A172 (cell line): ENCODE measurements around the gene ELAVL3. TPM values are rescaled to one million over a fixed set of nuclear protein-coding genes. Genes with fewer than 3 reads are reported as not detected.
"Not testable (repeated sequence)": the region's sequence is repeated elsewhere in the genome, so short reads cannot be mapped to it uniquely, and the experiment has no call there.

Experiments
- DNase-seq: peaks from one replicate; pipeline ENCODE4 v3.0.0-alpha.2; 2015; ENCODE audit warnings: low spot score
- total RNA-seq: library from RNA; depleted of rRNA; stranded (reverse); fragments of >200 nt; shearing (Covaris generic); gene quantifications from 2 replicates; pipeline ENCODE4 v1.2.3, GENCODE V29; 2014

Gene ELAVL3
- total RNA-seq, 1 experiment from 2014 or later, result not detected

GRCh38 chr19:11486661-11487503 is 6.0 kb upstream of the ELAVL3 start:
- no peak for DNase-seq

- DNase-seq, result no peak
These were observed 4.5 kb upstream of the ELAVL3 start for GRCh38 chr19:11485245-11485837.

GRCh38 chr19:11483366-11484111 is 2.7 kb upstream of the ELAVL3 start:
- no peak for DNase-seq

GRCh38 chr19:11482384-11483050 is 1.7 kb upstream of the ELAVL3 start:
- peak; percentile 76 for DNase-seq

DNA sequence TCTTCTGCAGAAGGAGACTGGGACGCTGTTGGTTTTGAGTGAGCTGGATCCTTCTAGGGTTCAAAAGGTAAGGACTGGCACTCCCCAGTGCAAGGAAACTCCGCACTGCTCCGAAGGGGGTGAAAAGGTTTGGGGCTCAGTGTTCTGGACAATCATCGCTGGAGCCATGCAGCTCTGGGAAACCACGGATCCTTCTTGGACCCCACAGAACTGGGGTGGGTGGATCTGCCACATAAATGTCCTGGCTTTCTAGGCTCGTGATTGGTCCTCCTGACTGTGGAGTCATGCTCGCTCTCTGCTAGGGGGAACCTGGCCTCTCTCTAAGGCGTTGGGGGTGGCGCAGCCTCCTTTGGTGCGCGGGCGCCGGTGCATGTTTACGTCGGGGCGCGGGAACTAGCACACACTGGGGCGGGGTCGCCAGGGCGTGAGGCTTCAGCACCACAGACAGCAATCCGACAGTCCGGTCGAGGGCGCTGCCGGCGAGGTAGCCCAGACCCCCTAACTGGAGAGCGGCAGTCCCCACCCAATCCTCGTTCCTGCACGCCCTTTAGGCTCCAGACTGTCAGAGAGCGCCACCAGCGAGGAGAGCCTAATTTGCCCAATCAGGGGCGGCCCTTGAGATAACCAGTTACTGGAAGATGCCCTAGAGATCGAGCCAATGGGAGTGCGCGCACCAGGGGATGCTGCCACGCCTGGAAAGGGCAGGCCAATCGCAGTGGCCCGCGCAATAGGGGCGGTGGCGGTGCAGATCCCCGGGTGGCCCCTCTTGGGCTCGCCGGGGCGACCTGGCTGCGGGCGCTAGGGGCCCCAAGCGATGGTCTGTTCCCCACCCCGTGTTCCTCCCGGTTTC is 913 bp upstream of the ELAVL3 start:
- DNase-seq, result peak; percentile 93

DNA sequence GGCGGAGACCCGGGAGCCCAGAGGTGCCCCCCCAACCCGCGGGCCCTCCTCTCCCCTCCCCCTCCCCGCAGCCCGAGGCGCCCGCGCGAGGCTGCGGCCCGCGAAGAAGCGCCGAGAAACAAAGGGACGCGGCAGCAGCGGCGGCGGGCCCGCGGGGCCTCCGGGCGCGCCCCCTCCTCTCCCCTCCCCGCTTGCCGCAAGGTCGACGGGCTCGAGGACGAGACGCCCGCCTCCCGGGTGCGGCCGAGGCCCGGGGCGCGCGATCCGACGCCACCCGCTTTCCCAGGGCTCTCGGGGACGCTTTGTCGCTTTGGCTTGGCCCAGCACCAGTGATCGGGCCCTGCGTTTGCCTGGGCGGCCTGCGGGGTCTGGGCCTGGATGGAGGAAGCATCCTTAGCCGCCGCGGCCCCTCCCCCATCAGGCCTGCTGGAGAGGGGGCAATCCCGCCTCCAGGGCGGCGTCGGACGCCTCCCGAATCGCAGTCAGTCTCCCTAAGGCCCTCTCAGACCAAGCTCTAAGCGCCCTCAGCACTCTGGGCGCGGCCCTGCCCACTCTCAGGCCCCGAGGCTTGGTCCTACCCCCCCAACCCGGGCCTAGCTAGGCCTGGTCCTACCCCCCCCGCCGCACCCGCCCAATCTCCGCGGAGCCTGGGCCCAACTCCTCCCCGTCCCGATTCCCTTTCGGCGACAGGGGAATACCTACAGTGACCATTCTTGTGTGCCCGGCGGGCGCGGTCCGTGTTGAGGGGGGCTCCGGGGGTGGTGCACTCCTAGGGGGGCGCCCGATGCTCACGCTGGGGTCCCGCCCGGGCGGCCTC is 740 bp downstream of the ELAVL3 start:
- DNase-seq, result no peak

DNA sequence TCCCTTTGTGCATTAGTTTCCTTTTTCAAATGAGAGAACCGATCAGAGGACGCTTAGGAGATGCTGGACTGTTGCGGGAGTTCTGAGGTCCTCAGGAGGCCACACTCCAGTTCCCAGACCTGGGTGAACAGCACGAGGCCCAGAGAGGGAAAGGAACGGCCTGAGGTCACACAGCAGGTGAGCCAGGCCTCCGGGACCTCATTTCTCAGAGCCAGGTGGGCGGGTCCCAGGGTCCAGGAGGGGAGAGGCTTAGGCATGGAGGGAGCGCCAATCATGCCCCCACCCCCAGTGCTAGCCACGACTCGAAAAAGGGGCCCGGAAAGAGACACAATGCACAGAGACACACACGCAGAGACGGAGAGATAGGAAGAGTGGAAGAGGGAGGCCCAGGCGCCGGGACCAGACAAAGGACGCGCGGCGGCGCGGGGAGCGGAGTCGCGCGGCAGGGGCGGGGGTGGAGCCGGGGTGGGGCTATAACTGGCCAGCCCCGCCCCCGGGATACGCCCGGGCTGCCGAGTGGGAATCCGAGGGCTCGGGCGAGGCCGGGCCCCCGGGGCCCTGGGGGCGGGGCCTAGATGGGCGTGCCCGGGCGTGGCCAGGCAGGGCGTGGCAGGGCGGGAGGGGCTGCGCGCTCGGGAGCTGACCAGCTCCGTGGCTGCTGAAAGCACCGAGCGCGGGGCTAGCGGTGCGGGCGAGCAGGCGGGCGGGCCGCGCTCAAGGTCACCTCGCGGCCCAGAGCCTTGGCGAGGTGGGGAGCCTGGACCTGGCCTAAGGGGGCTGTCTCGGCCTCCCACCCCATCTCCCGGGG is 1.6 kb downstream of the ELAVL3 start:
- no peak for DNase-seq

DNA sequence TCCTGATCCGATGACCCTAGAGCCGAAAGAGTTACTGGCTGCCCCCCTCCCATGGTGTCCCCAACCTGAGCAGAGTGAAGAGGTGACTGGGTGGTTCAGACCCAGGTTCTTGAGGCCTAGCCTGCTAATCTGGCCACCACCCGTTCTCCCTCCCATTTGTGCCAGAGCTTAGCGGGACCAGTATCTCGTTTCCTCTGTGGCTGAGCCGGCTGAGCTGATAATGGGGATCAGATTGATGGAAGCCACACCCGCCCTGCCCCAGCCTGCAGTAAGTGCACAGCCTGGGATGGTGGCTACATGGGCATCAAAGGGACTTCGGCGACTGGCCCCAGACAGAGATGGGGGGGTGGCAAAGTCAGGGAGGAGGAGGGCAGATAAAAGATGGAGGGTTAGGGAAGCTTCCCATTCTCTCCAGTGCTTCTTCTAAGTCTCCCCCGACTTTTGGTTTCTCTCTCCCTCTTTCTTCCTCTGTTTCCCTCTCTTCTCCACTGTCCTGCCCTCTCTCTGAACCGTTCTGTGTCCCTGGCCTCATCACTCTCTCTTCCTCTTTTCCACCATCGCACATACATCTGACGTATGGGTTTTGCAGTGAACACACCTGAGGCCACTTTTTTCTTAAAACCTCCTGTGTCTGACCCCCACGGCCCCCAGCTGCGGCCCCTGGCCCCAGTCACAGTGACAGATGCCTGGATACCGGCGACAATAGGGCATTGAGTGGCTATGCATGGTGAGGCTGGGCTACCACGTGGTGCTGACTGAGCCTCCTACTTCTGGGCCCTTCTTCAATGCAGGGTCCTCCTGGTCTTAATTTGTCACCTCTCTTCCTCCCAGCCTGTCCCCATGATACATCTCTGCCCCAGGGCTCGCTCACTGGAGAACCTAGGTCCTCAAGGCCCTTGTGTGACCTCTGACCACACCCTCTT is 2.4 kb downstream of the ELAVL3 start:
- no peak for DNase-seq

- DNase-seq, result no peak
These were observed 5.0 kb downstream of the ELAVL3 start for GRCh38 chr19:11475861-11476260.

DNA sequence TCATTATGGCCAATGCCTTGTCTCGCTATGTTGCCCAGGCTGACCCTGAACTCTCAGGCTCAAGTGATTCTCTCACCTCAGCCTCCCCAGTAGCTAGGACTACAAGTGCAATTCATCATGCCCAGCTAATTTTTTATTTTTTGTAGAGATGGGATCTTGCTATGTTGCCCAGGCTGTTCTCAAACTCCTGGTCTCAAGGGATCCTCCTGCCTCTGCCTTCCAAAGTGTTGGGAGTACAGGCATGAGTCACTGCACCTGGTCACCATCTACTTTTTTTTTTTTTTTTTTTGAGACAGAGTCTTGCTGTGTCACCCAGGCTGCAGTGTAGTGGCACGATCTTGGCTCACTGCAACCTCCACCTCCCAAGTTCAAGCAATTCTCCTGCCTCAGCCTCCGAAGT is 5.5 kb downstream of the ELAVL3 start:
- DNase-seq, result not testable (repeated sequence)

DNA sequence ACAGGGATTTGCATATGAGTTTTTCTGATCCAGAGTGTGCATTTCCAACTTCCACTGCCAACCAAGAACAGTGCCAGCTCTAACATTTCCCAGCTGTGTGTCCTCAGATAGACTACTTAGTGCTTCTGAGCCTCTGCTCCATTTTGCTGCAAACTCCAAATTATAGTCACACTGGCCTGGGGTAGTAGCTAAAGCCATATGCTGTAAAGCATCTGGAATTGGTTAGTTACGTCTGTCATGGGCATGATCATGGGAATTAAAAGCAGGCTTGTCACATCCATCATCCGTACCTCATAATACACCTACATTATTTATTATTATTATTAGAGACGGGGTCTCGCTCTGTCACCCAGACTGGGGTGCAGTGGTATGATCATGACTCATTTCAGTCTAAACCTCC is 7.1 kb downstream of the ELAVL3 start:
- no peak for DNase-seq

DNA sequence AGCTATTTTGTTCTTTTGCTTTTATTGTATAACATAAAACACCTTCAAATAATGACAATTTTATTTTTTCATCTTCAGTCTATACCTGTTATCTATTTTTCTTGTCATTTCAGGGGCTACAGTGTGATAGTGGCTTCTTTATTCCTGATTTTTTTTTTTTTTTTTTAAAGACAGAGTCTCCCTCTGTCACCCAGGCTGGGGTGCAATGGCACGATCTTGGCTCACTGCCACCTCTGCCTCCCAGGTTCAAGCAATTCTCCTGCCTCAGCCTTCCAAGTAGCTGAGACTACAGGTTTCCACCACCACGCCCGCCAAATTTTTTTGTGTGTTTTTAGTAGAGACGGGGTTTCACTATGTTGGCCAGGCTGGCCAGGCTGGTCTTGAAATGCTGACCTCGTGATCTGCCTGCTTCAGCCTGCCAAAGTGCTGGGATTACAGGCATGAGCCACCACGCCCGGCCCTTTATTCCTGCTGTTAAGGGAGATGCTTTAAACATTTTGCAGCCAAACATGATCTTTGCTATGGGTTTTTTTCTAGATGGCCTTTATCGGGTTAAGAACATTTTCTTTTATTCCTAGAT is 12.5 kb downstream of the ELAVL3 start:
- not testable (repeated sequence) for DNase-seq

DNA sequence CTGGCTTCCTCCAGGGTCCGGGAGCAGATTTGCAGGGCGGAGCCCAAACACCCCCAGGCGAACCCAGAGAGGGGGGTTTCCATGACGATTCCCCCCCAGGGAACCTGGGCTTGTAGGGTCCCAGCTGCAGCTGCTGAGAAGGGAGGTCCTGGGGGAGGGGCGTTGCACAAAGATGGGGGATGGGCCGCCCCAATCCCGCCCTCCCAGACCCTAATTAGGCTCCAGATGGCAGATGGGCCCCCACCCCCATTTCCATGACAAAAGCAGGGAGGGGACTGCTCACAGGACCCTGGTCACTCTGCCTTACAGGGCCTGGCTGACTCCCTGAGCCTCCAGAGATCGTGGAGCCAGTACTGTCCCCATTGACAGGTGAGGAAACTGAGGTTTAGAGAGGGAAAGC is 15.2 kb downstream of the ELAVL3 start:
- DNase-seq, result no peak

DNA sequence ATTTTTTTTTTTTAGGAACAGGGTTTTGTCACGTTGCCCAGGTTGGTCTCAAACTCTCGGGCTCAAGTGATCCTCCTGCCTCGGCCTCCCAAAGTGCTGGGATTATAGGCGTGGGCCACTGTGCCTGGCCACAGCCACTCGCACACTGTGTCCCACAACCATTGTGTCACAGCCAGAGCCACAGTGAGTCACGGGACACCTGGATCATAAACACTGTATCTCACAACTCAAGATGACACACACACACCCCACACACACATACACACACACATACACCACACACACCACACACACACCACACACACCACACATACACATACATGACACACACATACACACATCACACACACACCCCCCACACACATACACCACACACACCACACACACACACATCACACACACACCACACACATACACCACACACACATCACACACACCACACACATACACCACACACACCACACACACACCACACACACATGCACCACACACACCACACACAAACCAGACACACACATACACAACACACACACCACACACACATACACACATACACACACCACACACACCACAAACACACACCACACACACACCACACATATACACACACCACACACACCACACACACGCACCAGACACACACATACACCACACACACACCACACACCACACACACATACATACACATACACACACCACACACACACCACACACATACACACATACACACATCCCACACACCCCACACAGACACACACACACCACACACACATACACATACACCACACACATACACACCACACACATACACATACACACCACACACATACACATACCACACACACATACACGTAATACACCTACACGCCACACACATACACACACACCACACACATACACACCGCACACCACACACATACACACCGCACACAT is 16.2 kb downstream of the ELAVL3 start:
- no peak for DNase-seq

- no peak for DNase-seq
These were observed 17.5 kb downstream of the ELAVL3 start for GRCh38 chr19:11463391-11463790.

GRCh38 chr19:11461453-11461852 is 19.4 kb downstream of the ELAVL3 start:
- no peak for DNase-seq

GRCh38 chr19:11460207-11460606 is 20.6 kb downstream of the ELAVL3 start:
- DNase-seq, result no peak
